Measurements from ENCODE around the gene RALGAPB.

DNA sequence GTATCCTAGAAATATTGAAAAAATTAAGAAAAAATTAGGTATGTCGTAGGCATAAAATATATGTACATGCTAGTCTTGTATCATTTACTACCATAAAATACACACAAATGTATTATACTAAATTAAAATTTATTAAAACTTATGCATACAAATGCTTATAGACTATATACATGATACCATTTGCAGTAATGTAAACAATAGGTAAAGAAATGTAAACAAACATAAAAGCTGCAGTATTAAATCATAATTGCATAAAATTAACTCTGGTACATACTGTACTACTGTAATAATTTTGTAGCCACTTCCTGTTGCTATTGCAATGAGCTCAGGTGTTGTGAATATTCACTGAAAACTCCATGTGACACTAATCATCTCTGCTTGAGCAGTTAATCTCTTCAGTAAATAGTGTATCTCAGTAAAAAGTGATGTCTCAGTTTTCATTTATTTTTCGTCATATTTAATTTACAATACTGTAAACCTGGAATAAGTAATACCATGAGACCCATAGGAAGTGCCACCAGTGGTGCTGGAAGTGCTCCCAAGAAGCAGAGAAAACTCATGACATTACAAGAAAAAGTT, 29.3 kb downstream of the RALGAPB start:
- TF ChIP-seq RAD21 (IDR thresholded peaks at IDR 0.05; ENCODE audit: low read length) (no peak), EP300 (IDR thresholded peaks at IDR 0.05; ENCODE audit: borderline replicate concordance in 1 of 2, low read depth in 1 of 2, low read length in 1 of 2) (no peak), REST (IDR thresholded peaks at IDR 0.05; ENCODE audit: low read depth, low read length) (no peak), MXI1 (IDR thresholded peaks at IDR 0.05; ENCODE audit: low read depth, low read length) (no peak), MAX (IDR thresholded peaks at IDR 0.05; ENCODE audit: low read depth) (no peak), TAF1 (IDR thresholded peaks at IDR 0.05; ENCODE audit: borderline replicate concordance, low read depth, low read length) (no peak), SMC3 (IDR thresholded peaks at IDR 0.05; ENCODE audit: low read depth, low read length) (no peak), POLR2AphosphoS5 (IDR thresholded peaks at IDR 0.05; ENCODE audit: low read depth, low read length) (no peak), EZH2phosphoT487 (IDR thresholded peaks at IDR 0.05; ENCODE audit: borderline replicate concordance, low read depth) (no peak), SIN3A (IDR thresholded peaks at IDR 0.05; ENCODE audit: borderline replicate concordance, low read depth, low read length) (no peak), TEAD4 (IDR thresholded peaks at IDR 0.05; ENCODE audit: borderline replicate concordance, insufficient read depth) (no peak)
- TF ChIP-seq, protein P1, sequence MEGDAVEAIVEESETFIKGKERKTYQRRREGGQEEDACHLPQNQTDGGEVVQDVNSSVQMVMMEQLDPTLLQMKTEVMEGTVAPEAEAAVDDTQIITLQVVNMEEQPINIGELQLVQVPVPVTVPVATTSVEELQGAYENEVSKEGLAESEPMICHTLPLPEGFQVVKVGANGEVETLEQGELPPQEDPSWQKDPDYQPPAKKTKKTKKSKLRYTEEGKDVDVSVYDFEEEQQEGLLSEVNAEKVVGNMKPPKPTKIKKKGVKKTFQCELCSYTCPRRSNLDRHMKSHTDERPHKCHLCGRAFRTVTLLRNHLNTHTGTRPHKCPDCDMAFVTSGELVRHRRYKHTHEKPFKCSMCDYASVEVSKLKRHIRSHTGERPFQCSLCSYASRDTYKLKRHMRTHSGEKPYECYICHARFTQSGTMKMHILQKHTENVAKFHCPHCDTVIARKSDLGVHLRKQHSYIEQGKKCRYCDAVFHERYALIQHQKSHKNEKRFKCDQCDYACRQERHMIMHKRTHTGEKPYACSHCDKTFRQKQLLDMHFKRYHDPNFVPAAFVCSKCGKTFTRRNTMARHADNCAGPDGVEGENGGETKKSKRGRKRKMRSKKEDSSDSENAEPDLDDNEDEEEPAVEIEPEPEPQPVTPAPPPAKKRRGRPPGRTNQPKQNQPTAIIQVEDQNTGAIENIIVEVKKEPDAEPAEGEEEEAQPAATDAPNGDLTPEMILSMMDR (IDR thresholded peaks at IDR 0.05), result no peak

All from SK-N-SH (cell line).